ENCODE data around the gene TGFB1I1. TPM values are rescaled to one million over a fixed set of nuclear protein-coding genes. Genes with fewer than 3 reads are reported as not detected.

Gene TGFB1I1
- total and polyA plus RNA-seq, 2 donors (not counting 1 experiment from before 2014, with no cell fraction given), result 0.16 to 4.0 TPM

DNA sequence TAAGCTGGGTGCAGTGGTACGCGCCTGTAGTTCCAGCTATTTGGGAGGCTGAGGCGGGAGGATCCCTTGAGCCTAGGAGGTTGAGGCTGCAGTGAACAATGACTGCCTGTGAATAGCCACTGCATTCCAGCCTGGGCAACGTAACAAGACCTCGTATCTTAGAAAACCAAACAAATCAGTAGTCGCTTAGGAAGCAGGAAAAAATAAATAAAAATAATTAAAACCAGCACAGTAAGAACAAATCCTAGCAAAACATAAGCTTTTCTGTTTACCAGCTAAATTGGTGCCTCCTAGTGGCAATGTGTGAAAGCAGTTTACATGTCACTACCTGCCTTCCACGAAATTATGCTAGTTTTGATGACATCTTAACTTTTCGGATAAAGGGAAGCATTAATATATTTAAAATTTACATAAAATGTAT is 11.4 kb upstream of the TGFB1I1 start:
- ChIA-PET CTCF (interaction anchor here (0.6 to 7.2 kb wide), 22 partner anchors 8 to 476 kb away, joined by 3 to 43 read pairs (median 4); partner anchors contain the start of genes FUS, HSD3B7, RUSF1 and TGFB1I1), POLR2A (interaction anchor here (1.3 to 1.6 kb wide), 2 partner anchors 10 to 413 kb away, joined by 4 to 5 read pairs; partner anchors contain the start of gene ZNF267)
- H3K4me3 Mint-ChIP-seq, result peak overlapping the region; percentile 94
- TF ChIP-seq EZH2 (IDR thresholded peaks at IDR 0.05; ENCODE audit: borderline replicate concordance, insufficient read depth, low read depth, low read length, poor library complexity, severe bottlenecking), result no peak
- TF ChIP-seq, protein P1, sequence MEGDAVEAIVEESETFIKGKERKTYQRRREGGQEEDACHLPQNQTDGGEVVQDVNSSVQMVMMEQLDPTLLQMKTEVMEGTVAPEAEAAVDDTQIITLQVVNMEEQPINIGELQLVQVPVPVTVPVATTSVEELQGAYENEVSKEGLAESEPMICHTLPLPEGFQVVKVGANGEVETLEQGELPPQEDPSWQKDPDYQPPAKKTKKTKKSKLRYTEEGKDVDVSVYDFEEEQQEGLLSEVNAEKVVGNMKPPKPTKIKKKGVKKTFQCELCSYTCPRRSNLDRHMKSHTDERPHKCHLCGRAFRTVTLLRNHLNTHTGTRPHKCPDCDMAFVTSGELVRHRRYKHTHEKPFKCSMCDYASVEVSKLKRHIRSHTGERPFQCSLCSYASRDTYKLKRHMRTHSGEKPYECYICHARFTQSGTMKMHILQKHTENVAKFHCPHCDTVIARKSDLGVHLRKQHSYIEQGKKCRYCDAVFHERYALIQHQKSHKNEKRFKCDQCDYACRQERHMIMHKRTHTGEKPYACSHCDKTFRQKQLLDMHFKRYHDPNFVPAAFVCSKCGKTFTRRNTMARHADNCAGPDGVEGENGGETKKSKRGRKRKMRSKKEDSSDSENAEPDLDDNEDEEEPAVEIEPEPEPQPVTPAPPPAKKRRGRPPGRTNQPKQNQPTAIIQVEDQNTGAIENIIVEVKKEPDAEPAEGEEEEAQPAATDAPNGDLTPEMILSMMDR (IDR thresholded peaks at IDR 0.05), result peak; percentile 82
- no peak overlapping the region for H3K4me3 ChIP-seq (ENCODE audit: control extremely low read depth in 1 of 5, extremely low read depth in 1 of 5, insufficient read depth in 1 of 5, low read depth in 2 of 5, low read length in 4 of 5)
- 89% methylated on average over 3 of the region's 8 CpGs for WGBS (ENCODE audit: insufficient coverage)
- no peaks in the 10 kb centered on the region for H3K27me3 Mint-ChIP-seq
- H3K27ac Mint-ChIP-seq, result peak overlapping the region; percentile 100
- H3K9me3 Mint-ChIP-seq (ENCODE audit: insufficient read depth), result no peaks in the 10 kb centered on the region
- H4K20me1 ChIP-seq (ENCODE audit: control insufficient read depth, insufficient read depth, low read length, poor library complexity, severe bottlenecking), result peaks cover 19% of the 10 kb centered on the region
- no peak overlapping the region for H3K27ac ChIP-seq (ENCODE audit: low read length in 2 of 2)
- DNase-seq (peak; percentile 57), ATAC-seq (ENCODE audit: low read depth) (no peak)
- H3K4me1 Mint-ChIP-seq, result peaks cover 43% of the 10 kb centered on the region
- H3K4me1 ChIP-seq (ENCODE audit: control insufficient read depth in 2 of 2, insufficient read depth in 2 of 2, low read length in 2 of 2), result peaks cover 25 to 37% of the 10 kb centered on the region in 2 donors
- H3K9ac ChIP-seq (ENCODE audit: low read length), result peak overlapping the region; percentile 67
- intact Hi-C loops (cut with micrococcal nuclease), result loop anchor here (1.0 kb wide), 2 partner anchors 16 to 27 kb away; no protein-coding TSS in a partner anchor
- no peak overlapping the region for H2AFZ ChIP-seq (ENCODE audit: insufficient read depth, low read depth, low read length, poor library complexity, severe bottlenecking)
- H3K4me2 ChIP-seq (replicated peaks; ENCODE audit: low read depth, low read length, poor library complexity, severe bottlenecking), result peak overlapping the region; percentile 95
- no peaks in the 10 kb centered on the region for H3K9me3 ChIP-seq (ENCODE audit: control extremely low read depth in 1 of 3, control insufficient read depth in 2 of 3, insufficient read depth in 1 of 3, low read length in 2 of 3)
- H3K79me2 ChIP-seq (ENCODE audit: control insufficient read depth, insufficient read depth, low read length), result peaks cover 16% of the 10 kb centered on the region
- H3K27me3 ChIP-seq (replicated peaks in 1 of 4; ENCODE audit: control extremely low read depth in 1 of 4, control insufficient read depth in 3 of 4, insufficient read depth in 4 of 4, low read length in 3 of 4), result no peaks in the 10 kb centered on the region
- H3K36me3 ChIP-seq (replicated peaks in 1 of 2; ENCODE audit: control extremely low read depth in 1 of 2, control insufficient read depth in 1 of 2, extremely low read depth in 1 of 2, insufficient read depth in 2 of 2, low read length in 1 of 2), result peaks cover 0 to 18% of the 10 kb centered on the region in 2 experiments

DNA sequence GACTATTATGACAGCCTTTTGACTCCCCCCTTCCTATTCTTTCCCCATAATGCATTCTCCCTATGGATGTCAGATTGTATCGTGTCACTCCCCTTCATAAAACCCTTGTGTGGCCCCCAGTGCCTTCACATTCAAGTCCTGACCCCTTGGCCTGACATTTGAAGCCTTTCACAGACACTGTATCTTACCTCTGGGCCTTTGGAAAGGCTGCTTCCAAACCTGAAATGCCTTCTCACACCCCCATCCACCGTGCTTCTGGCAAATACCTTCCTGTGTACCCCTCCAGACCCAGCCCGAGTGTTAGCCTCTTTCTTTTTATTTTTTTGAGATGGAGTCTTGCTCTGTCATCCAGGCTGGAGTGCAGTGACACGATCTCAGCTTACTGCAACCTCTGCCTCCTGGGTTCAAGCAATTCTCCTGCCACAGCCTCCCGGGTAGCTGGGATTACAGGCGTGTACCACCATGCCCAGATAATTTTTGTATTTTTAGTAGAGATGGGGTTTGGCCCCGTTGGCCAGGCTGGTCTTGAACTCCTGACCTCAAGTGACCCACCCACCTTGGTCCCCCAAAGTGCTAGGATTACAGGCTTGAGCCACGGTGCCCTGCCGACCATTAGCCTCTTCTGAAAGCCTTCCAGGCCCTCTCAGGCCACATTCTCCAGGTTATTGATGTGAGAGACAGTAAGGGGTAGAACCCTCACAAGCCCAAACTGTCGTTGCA is 10.6 kb upstream of the TGFB1I1 start:
- intact Hi-C loops (cut with micrococcal nuclease), result no loop called here
- no peaks in the 10 kb centered on the region for H3K27me3 Mint-ChIP-seq
- no peaks in the 10 kb centered on the region for H3K9me3 ChIP-seq (ENCODE audit: control extremely low read depth in 1 of 3, control insufficient read depth in 2 of 3, insufficient read depth in 1 of 3, low read length in 2 of 3)

More for the DNA sequence above, 10.6 kb upstream of the TGFB1I1 start:
- no peak overlapping the region for H3K4me2 ChIP-seq (replicated peaks; ENCODE audit: low read depth, low read length, poor library complexity, severe bottlenecking)
- 96% methylated on average over 3 of the region's 10 CpGs for WGBS (ENCODE audit: insufficient coverage)
- H2AFZ ChIP-seq (ENCODE audit: insufficient read depth, low read depth, low read length, poor library complexity, severe bottlenecking), result no peak overlapping the region
- TF ChIP-seq EZH2 (IDR thresholded peaks at IDR 0.05; ENCODE audit: borderline replicate concordance, insufficient read depth, low read depth, low read length, poor library complexity, severe bottlenecking), result no peak
- TF ChIP-seq, protein P1 (IDR thresholded peaks at IDR 0.05), result no peak
- ChIA-PET POLR2A (no interaction called here), CTCF (interaction anchor here (0.6 to 7.2 kb wide), 20 partner anchors 9 to 463 kb away, joined by 3 to 43 read pairs (median 4); partner anchors contain the start of genes FUS, RUSF1, TGFB1I1 and ZNF267)
- peaks cover 20 to 33% of the 10 kb centered on the region in 2 donors for H3K4me1 ChIP-seq (ENCODE audit: control insufficient read depth in 2 of 2, insufficient read depth in 2 of 2, low read length in 2 of 2)
- H3K79me2 ChIP-seq (ENCODE audit: control insufficient read depth, insufficient read depth, low read length), result peaks cover 16% of the 10 kb centered on the region
- peaks cover 0 to 18% of the 10 kb centered on the region in 2 experiments for H3K36me3 ChIP-seq (replicated peaks in 1 of 2; ENCODE audit: control extremely low read depth in 1 of 2, control insufficient read depth in 1 of 2, extremely low read depth in 1 of 2, insufficient read depth in 2 of 2, low read length in 1 of 2)
- H3K4me3 Mint-ChIP-seq, result peak overlapping the region; percentile 94
- no peak overlapping the region for H3K27ac Mint-ChIP-seq
- no peaks in the 10 kb centered on the region for H3K9me3 Mint-ChIP-seq (ENCODE audit: insufficient read depth)
- H4K20me1 ChIP-seq (ENCODE audit: control insufficient read depth, insufficient read depth, low read length, poor library complexity, severe bottlenecking), result peaks cover 15% of the 10 kb centered on the region
- H3K4me1 Mint-ChIP-seq, result peaks cover 39% of the 10 kb centered on the region
- H3K27me3 ChIP-seq (replicated peaks in 1 of 4; ENCODE audit: control extremely low read depth in 1 of 4, control insufficient read depth in 3 of 4, insufficient read depth in 4 of 4, low read length in 3 of 4), result no peaks in the 10 kb centered on the region
- ATAC-seq (ENCODE audit: low read depth), result no peak
- H3K27ac ChIP-seq (ENCODE audit: low read length in 2 of 2), result no peak overlapping the region
- no peak overlapping the region for H3K9ac ChIP-seq (ENCODE audit: low read length)
- no peak overlapping the region for H3K4me3 ChIP-seq (ENCODE audit: control extremely low read depth in 1 of 5, extremely low read depth in 1 of 5, insufficient read depth in 1 of 5, low read depth in 2 of 5, low read length in 4 of 5)
- no peak for DNase-seq
